ENCODE data around the gene IGF1. TPM values are rescaled to one million over a fixed set of nuclear protein-coding genes. Genes with fewer than 3 reads are reported as not detected.

IGF1 gene
- total RNA-seq, 1 experiment from 2014 or later = not detected

DNA sequence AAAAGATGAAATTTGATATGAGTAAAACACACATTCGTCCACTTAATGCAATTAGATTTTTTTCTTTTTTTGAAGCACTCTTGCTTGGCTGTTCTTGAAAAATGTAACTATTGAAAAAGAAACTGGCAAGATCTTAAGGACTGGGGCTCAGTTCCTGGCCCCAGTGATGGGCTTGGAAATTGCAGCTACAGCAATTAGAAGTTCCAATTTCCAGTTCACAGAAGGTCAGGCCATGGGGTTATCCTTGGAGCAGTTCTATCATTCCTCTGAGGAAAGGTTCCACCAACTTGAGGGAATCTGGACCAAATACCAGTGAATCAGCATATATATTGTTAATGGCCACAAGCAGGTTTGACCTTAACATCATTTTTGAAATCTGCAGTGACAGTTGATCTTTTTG is 18.9 kb downstream of the IGF1 start:
- ChIA-PET CTCF (interaction anchor here (1.0 kb wide), 1 partner anchor 418 kb away, joined by 3 read pairs; no protein-coding TSS in a partner anchor), POLR2A (no interaction called here)
- TF ChIP-seq HMGA2 (CRISPR knock-in tag; IDR thresholded peaks at IDR 0.05) (no peak), CREM (CRISPR knock-in tag; IDR thresholded peaks at IDR 0.05) (no peak), TP53 (CRISPR knock-in tag; IDR thresholded peaks at IDR 0.05) (no peak), TCF7 (CRISPR knock-in tag; IDR thresholded peaks at IDR 0.05; ENCODE audit: low read depth) (no peak), TEAD1 (CRISPR knock-in tag; IDR thresholded peaks at IDR 0.05) (no peak), NR2C2 (CRISPR knock-in tag; IDR thresholded peaks at IDR 0.05) (no peak), ZNF281 (CRISPR knock-in tag; IDR thresholded peaks at IDR 0.05) (no peak), ETV6 (CRISPR knock-in tag; IDR thresholded peaks at IDR 0.05) (no peak), ZNF138 (CRISPR knock-in tag; conservative IDR thresholded peaks at IDR 0.05) (no peak), JAZF1 (CRISPR knock-in tag; IDR thresholded peaks at IDR 0.05) (no peak), NR3C1 (CRISPR knock-in tag; conservative IDR thresholded peaks at IDR 0.05; ENCODE audit: low read depth) (no peak), MXD4 (CRISPR knock-in tag; IDR thresholded peaks at IDR 0.05; ENCODE audit: borderline replicate concordance) (no peak), NFYB (CRISPR knock-in tag; conservative IDR thresholded peaks at IDR 0.05; ENCODE audit: low read depth) (no peak), ZNF396 (CRISPR knock-in tag; IDR thresholded peaks at IDR 0.05; ENCODE audit: borderline replicate concordance) (no peak), JUN (CRISPR knock-in tag; IDR thresholded peaks at IDR 0.05) (no peak)
- TF ChIP-seq, protein P1, sequence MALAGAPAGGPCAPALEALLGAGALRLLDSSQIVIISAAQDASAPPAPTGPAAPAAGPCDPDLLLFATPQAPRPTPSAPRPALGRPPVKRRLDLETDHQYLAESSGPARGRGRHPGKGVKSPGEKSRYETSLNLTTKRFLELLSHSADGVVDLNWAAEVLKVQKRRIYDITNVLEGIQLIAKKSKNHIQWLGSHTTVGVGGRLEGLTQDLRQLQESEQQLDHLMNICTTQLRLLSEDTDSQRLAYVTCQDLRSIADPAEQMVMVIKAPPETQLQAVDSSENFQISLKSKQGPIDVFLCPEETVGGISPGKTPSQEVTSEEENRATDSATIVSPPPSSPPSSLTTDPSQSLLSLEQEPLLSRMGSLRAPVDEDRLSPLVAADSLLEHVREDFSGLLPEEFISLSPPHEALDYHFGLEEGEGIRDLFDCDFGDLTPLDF (CRISPR knock-in tag; IDR thresholded peaks at IDR 0.05) = no peak

DNA sequence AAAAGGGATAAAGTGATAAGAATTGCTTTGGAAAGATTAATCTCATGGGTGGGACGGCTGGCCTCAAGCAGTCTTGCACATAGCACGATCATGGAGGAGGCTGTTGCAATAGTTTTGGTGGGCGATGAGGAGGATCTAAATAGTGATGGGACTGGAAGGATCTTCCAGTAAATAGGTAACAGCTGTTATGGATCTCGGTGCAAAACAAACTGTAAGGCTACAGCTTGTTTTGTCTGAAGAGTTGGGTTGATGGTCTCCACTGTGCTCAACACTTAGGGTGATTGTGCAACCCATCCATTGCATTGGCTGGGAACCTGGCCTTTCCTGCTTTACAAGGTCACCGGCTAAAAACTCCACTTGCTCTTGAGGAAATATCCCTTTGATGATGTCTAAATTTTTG is 21.0 kb downstream of the IGF1 start:
- POLR2A ChIA-PET = no interaction called here
- Mint-ChIP-seq H3K4me3 (no peak overlapping the region), H3K9me3 (no peaks in the 10 kb centered on the region; the same call in 1 of the 2 replicates), H3K27me3 (ENCODE audit: low read depth) (no peaks in the 10 kb centered on the region), H3K4me1 (peaks cover 29% of the 10 kb centered on the region), H3K36me3 (no peaks in the 10 kb centered on the region), H3K27ac (no peak overlapping the region)
- TF ChIP-seq RELA (CRISPR knock-in tag; IDR thresholded peaks at IDR 0.05; ENCODE audit: borderline replicate concordance) (no peak), ZNF121 (CRISPR knock-in tag; IDR thresholded peaks at IDR 0.05) (no peak), ZNF423 (CRISPR knock-in tag; IDR thresholded peaks at IDR 0.05) (no peak), CREM (CRISPR knock-in tag; IDR thresholded peaks at IDR 0.05) (no peak)
- TF ChIP-seq, protein P2, sequence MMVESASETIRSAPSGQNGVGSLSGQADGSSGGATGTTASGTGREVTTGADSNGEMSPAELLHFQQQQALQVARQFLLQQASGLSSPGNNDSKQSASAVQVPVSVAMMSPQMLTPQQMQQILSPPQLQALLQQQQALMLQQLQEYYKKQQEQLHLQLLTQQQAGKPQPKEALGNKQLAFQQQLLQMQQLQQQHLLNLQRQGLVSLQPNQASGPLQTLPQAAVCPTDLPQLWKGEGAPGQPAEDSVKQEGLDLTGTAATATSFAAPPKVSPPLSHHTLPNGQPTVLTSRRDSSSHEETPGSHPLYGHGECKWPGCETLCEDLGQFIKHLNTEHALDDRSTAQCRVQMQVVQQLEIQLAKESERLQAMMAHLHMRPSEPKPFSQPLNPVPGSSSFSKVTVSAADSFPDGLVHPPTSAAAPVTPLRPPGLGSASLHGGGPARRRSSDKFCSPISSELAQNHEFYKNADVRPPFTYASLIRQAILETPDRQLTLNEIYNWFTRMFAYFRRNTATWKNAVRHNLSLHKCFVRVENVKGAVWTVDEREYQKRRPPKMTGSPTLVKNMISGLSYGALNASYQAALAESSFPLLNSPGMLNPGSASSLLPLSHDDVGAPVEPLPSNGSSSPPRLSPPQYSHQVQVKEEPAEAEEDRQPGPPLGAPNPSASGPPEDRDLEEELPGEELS (CRISPR knock-in tag; IDR thresholded peaks at IDR 0.05) = no peak
- DNase-seq (ENCODE audit: low spot score) (no peak), ATAC-seq (no peak)
- CTCF ChIA-PET = interaction anchor here (1.0 kb wide), 1 partner anchor 243 kb away, joined by 3 read pairs; no protein-coding TSS in a partner anchor

More for the DNA sequence above, 18.9 kb downstream of the IGF1 start:
- ATAC-seq (no peak), DNase-seq (ENCODE audit: low spot score) (no peak)
- H3K9me3 Mint-ChIP-seq = no peaks in the 10 kb centered on the region
- H3K27ac Mint-ChIP-seq = no peak overlapping the region
- H3K4me3 Mint-ChIP-seq = no peak overlapping the region
- H3K4me1 Mint-ChIP-seq = peaks cover 27% of the 10 kb centered on the region
- no peaks in the 10 kb centered on the region for H3K36me3 Mint-ChIP-seq
- H3K27me3 Mint-ChIP-seq (ENCODE audit: low read depth) = no peaks in the 10 kb centered on the region

All from WTC11 (cell line).